Naive thymus-derived CD4-positive, alpha-beta T cell (primary cell): Measurements from ENCODE around the gene GRIK4. TPM values are rescaled to one million over a fixed set of nuclear protein-coding genes. Genes with fewer than 3 reads are reported as not detected.
"Not testable (repeated sequence)": the region's sequence is repeated elsewhere in the genome, so short reads cannot be mapped to it uniquely, and the experiment has no call there.

Source experiments
- ATAC-seq: fragments of 150-1000 bp; cut with Tn5 transposase; 2 replicates; pipeline ENCODE4 v1.10.0; 2021; ENCODE audit warnings: mild to moderate bottlenecking, moderate library complexity
- CTCF ChIA-PET: fragments of 350-600 bp; sonication (Branson Sonifier 250); formaldehyde crosslinking; loops from one replicate; lab custom pipeline; 2021; ENCODE audit warnings: antibody characterized with exemption; lab: Charles Lee
- POLR2A ChIA-PET: fragments of 350-600 bp; sonication (Branson Sonifier 250); formaldehyde crosslinking; loops from one replicate; lab custom pipeline; 2021; ENCODE audit warnings: antibody characterized with exemption, inconsistent platforms; lab: Charles Lee
- DNase-seq, 9 donors: peaks; one replicate each; pipeline versions ENCODE4 v3.0.0 to v3.0.0-alpha.2; 2020 to 2022; ENCODE audit warnings: mixed read lengths in 1 of 9
- H3K27ac ChIP-seq: one replicate; pipeline ENCODE4 v1.7.0; 2013; ENCODE audit warnings: mild to moderate bottlenecking, low read depth, low read length, moderate library complexity
- H3K27me3 ChIP-seq, 2 donors: one replicate each; pipeline ENCODE4 v1.7.0; 2013; ENCODE audit warnings: low read length in 2 of 2, mild to moderate bottlenecking in 2 of 2, moderate library complexity in 2 of 2; ENCODE audit not compliant: control insufficient read depth in 2 of 2, insufficient read depth in 2 of 2
- H3K36me3 ChIP-seq, 3 experiments: 1 replicate in 2 of 3; 2 replicates in 1 of 3; pipeline ENCODE4 v1.7.0; 2013; ENCODE audit warnings: low read length in 3 of 3, mild to moderate bottlenecking in 3 of 3, moderate library complexity in 1 of 3; ENCODE audit not compliant: insufficient read depth in 3 of 3, control insufficient read depth in 2 of 3
- H3K4me1 ChIP-seq, 2 donors: one replicate each; pipeline ENCODE4 v1.7.0; 2013; ENCODE audit warnings: low read length in 2 of 2, mild to moderate bottlenecking in 2 of 2, moderate library complexity in 1 of 2; ENCODE audit not compliant: control insufficient read depth in 2 of 2, insufficient read depth in 2 of 2
- H3K4me3 ChIP-seq: 2 replicates; pipeline ENCODE4 v1.7.0; 2013; ENCODE audit warnings: mild to moderate bottlenecking, low read length
- H3K9me3 ChIP-seq, 3 experiments: 1 replicate in 2 of 3; 2 replicates in 1 of 3; pipeline ENCODE4 v1.7.0; 2013; ENCODE audit warnings: low read length in 3 of 3; ENCODE audit not compliant: control insufficient read depth in 2 of 3
- H3K27ac Mint-ChIP-seq, 9 donors: one replicate each; pipeline ENCODE4 v1.8.0; 2020 to 2022; ENCODE audit warnings: mixed read lengths in 9 of 9, mild to moderate bottlenecking in 8 of 9, moderate library complexity in 5 of 9, inconsistent platforms in 2 of 9
- H3K27me3 Mint-ChIP-seq, 5 donors: one replicate each; pipeline ENCODE4 v1.8.0; 2021 to 2022; ENCODE audit warnings: mixed read lengths in 5 of 5, mild to moderate bottlenecking in 1 of 5
- H3K36me3 Mint-ChIP-seq, 5 donors: one replicate each; pipeline ENCODE4 v1.8.0; 2020 to 2022; ENCODE audit warnings: mixed read lengths in 5 of 5, mild to moderate bottlenecking in 3 of 5, inconsistent platforms in 1 of 5
- H3K4me1 Mint-ChIP-seq, 7 donors: one replicate each; pipeline ENCODE4 v1.8.0; 2020 to 2022; ENCODE audit warnings: mixed read lengths in 7 of 7, mild to moderate bottlenecking in 3 of 7, inconsistent platforms in 1 of 7
- H3K4me3 Mint-ChIP-seq, 10 donors: one replicate each; pipeline ENCODE4 v1.8.0; 2020 to 2022; ENCODE audit warnings: mild to moderate bottlenecking in 10 of 10, mixed read lengths in 10 of 10, moderate library complexity in 6 of 10, inconsistent platforms in 2 of 10
- H3K9me3 Mint-ChIP-seq, 11 donors: one replicate each; pipeline ENCODE4 v1.8.0; 2020 to 2022; ENCODE audit warnings: mixed read lengths in 11 of 11, mild to moderate bottlenecking in 4 of 11, inconsistent platforms in 1 of 11, moderate library complexity in 1 of 11
- intact Hi-C, 2 donors: fragments of 100-400 bp; cut with micrococcal nuclease; formaldehyde crosslinking; loops; one replicate each; pipeline ENCODE4 v1.15.1; 2023
- polyA plus RNA-seq, 2 donors: library from polyadenylated mRNA; unstranded; fragments of 300-500 nt; fragmentation: Illumina TruSeq; gene quantifications; one replicate each; pipeline ENCODE4 v1.2.3, GENCODE V29; 2021
- total RNA-seq, 6 experiments: library from RNA in 5 of 6; stranded (reverse) in 5 of 6; gene quantifications; 1 replicate in 5 of 6; 2 replicates in 1 of 6; pipeline ENCODE4 v1.2.3 and lab custom pipeline; 2021 to 2026

Gene GRIK4
- total and polyA plus RNA-seq, 7 experiments from 2014 or later, result 0.93 to 3.8 TPM; not detected in 5

DNA sequence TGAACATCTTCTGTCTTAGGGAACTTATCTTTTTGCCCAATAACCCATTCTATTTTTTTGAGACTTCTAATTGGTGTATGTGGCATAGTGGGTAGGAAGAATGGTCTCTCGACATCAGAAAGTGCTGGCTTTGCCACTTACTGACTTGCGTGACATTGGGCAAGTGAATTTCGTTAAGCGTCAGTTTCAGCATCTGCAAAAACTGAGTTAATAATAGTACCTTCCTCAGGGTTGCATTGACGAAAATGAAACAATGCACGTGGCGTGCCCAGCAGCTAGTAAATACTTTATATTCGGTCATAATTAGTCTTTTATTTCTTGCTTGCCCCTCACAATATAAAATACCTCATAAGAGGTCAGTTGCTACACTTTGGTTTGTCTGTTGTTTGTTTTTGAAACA, 12.5 kb upstream of the GRIK4 start:
- Mint-ChIP-seq H3K9me3 (no peaks in the 10 kb centered on the region), H3K4me1 (no peaks in the 10 kb centered on the region), H3K27me3 (peaks cover 35 to 52% (median 41%) of the 10 kb centered on the region in 5 donors), H3K4me3 (no peak overlapping the region), H3K27ac (no peak overlapping the region), H3K36me3 (no peaks in the 10 kb centered on the region)
- POLR2A ChIA-PET, result no interaction called here
- Histone ChIP-seq H3K4me3 (no peak overlapping the region), H3K9me3 (no peaks in the 10 kb centered on the region), H3K36me3 (no peaks in the 10 kb centered on the region), H3K27me3 (no peaks in the 10 kb centered on the region), H3K27ac (no peak overlapping the region), H3K4me1 (no peaks in the 10 kb centered on the region)
- intact Hi-C loops, result no loop called here
- CTCF ChIA-PET, result no interaction called here
- ATAC-seq (no peak), DNase-seq (no peak)

GRCh38 chr11:120499859-120500258, 11.7 kb upstream of the GRIK4 start:
- CTCF ChIA-PET, result no interaction called here
- no peak overlapping the region for H3K27ac ChIP-seq
- no peaks in the 10 kb centered on the region for H3K4me1 ChIP-seq

DNA sequence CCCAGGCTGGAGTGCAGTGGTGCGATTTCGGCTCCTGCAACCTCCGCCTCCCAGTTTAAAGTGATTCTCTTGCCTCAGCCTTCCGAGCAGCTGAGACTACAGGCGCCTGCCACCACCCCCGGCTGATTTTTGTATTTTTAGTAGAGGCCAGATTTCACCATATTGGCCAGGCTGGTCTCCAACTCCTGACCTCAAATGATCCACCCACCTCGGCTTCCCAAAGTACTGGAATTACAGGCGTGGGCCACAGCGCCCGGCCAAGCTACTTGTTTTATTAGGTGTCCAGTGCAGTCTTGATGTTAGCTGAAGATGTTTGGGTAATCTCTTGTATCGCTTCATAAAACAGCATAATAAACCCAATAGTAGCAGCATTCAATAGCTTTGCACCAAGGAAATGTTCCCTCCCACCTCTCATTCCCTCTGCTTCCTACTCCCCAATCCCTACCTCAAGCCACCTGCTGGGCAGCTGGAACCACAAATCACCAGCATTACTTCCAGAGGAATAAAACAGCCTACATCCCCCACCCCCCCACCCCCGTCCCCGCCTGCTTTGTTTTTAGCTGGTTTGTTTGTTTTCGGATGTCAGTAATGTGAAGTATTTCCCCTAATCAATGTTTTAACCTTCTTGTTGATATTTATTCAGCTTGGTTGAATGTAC, 11.0 kb upstream of the GRIK4 start:
- no peak for DNase-seq
- Mint-ChIP-seq H3K27me3 (peaks cover 44 to 56% (median 52%) of the 10 kb centered on the region in 5 donors), H3K36me3 (no peaks in the 10 kb centered on the region), H3K4me1 (no peaks in the 10 kb centered on the region), H3K9me3 (no peaks in the 10 kb centered on the region), H3K27ac (no peak overlapping the region), H3K4me3 (no peak overlapping the region)
- no peaks in the 10 kb centered on the region for H3K9me3 ChIP-seq
- ChIA-PET POLR2A (interaction anchor here (1.0 kb wide), 1 partner anchor 185 kb away, joined by 3 read pairs; no protein-coding TSS in a partner anchor), CTCF (no interaction called here)
- H3K36me3 ChIP-seq, result no peaks in the 10 kb centered on the region
- ATAC-seq, result no peak
- intact Hi-C loops, result loop anchor here in 1 of 2 donors (5.0 kb wide), 1 partner anchor 697 kb away; no protein-coding TSS in a partner anchor
- no peaks in the 10 kb centered on the region for H3K27me3 ChIP-seq
- no peak overlapping the region for H3K27ac ChIP-seq
- no peak overlapping the region for H3K4me3 ChIP-seq
- H3K4me1 ChIP-seq, result no peaks in the 10 kb centered on the region

More at GRCh38 chr11:120499859-120500258, 11.7 kb upstream of the GRIK4 start:
- no peaks in the 10 kb centered on the region for H3K4me1 Mint-ChIP-seq
- no peak overlapping the region for H3K27ac Mint-ChIP-seq
- H3K4me3 ChIP-seq, result no peak overlapping the region
- no peaks in the 10 kb centered on the region for H3K9me3 ChIP-seq
- no peaks in the 10 kb centered on the region for H3K9me3 Mint-ChIP-seq
- no peak for ATAC-seq
- no peaks in the 10 kb centered on the region for H3K36me3 Mint-ChIP-seq
- no peak overlapping the region for H3K4me3 Mint-ChIP-seq
- intact Hi-C loops, result loop anchor here in 1 of 2 donors (5.0 kb wide), 1 partner anchor 697 kb away; no protein-coding TSS in a partner anchor
- POLR2A ChIA-PET, result no interaction called here
- no peaks in the 10 kb centered on the region for H3K36me3 ChIP-seq
- DNase-seq, result no peak
- peaks cover 40 to 53% (median 49%) of the 10 kb centered on the region in 5 donors for H3K27me3 Mint-ChIP-seq
- H3K27me3 ChIP-seq, result no peaks in the 10 kb centered on the region

- no peaks in the 10 kb centered on the region for H3K36me3 Mint-ChIP-seq
- Histone ChIP-seq H3K4me3 (no peak overlapping the region), H3K4me1 (no peaks in the 10 kb centered on the region), H3K9me3 (no peaks in the 10 kb centered on the region), H3K36me3 (no peaks in the 10 kb centered on the region), H3K27ac (no peak overlapping the region), H3K27me3 (peaks cover 0 to 5% of the 10 kb centered on the region in 2 donors)
- H3K27ac Mint-ChIP-seq, result no peak overlapping the region
- intact Hi-C loops, result loop anchor here in 1 of 2 donors (5.0 kb wide), 1 partner anchor 696 kb away; no protein-coding TSS in a partner anchor
- H3K9me3 Mint-ChIP-seq, result no peaks in the 10 kb centered on the region
- ChIA-PET POLR2A (no interaction called here), CTCF (no interaction called here)
- ATAC-seq, result no peak
- H3K4me1 Mint-ChIP-seq, result no peaks in the 10 kb centered on the region
- H3K27me3 Mint-ChIP-seq, result peaks cover 51 to 65% (median 58%) of the 10 kb centered on the region in 5 donors
- H3K4me3 Mint-ChIP-seq, result no peak overlapping the region
- DNase-seq, result no peak
Measured at GRCh38 chr11:120501440-120501839, 10.1 kb upstream of the GRIK4 start.

DNA sequence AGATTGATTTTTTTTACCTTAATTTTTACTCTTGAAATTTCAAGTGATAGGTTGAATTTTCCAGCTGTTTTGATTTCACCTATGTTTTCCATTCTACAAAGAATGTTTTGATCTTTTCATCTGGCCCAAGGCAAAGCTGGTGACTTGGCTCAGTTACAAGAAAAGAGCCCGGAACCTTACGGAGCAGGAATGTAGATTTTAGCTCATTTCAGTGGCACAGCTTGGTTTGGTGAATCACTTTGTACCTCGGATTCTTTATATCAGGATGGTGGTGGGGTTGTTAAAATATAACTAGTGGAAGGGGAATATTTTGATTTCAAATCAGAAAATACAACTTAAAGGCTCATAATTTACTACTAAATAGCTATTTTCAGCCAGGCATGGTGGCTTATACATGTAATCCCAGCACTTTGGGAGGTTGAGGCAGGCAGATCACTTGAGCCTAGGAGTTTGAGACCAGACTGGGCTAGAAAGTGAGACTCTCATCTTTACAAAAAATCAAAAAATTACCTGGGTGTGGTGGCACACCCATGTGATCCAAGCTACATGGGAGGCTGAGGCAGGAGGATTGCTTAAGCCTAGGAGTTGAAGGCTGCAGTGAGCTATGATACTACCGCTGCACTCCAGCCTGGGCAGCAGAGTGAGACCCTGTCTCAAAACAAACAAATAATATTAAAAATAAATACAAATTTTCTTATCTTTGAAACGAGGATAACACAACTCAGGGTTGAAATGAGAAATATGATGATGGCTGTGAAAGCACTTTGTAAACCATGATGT, 9.4 kb upstream of the GRIK4 start:
- Histone ChIP-seq H3K4me1 (no peaks in the 10 kb centered on the region), H3K27me3 (peaks cover 0 to 5% of the 10 kb centered on the region in 2 donors), H3K4me3 (no peak overlapping the region), H3K9me3 (no peaks in the 10 kb centered on the region), H3K27ac (no peak overlapping the region), H3K36me3 (no peaks in the 10 kb centered on the region)
- H3K4me1 Mint-ChIP-seq, result no peaks in the 10 kb centered on the region
- no peak for DNase-seq
- no peak overlapping the region for H3K4me3 Mint-ChIP-seq
- ATAC-seq, result no peak
- POLR2A ChIA-PET, result no interaction called here
- CTCF ChIA-PET, result no interaction called here
- H3K9me3 Mint-ChIP-seq, result no peaks in the 10 kb centered on the region
- intact Hi-C loops, result loop anchor here in 1 of 2 donors (5.0 kb wide), 1 partner anchor 695 kb away; no protein-coding TSS in a partner anchor
- no peaks in the 10 kb centered on the region for H3K36me3 Mint-ChIP-seq
- H3K27ac Mint-ChIP-seq, result no peak overlapping the region
- H3K27me3 Mint-ChIP-seq, result peaks cover 59 to 71% (median 62%) of the 10 kb centered on the region in 5 donors

- intact Hi-C loops, result loop anchor here in 1 of 2 donors (5.0 kb wide), 1 partner anchor 694 kb away; no protein-coding TSS in a partner anchor
- H3K9me3 Mint-ChIP-seq, H3K4me1 Mint-ChIP-seq, DNase-seq, H3K9me3 ChIP-seq, ATAC-seq, POLR2A ChIA-PET, H3K27ac Mint-ChIP-seq, H3K36me3 Mint-ChIP-seq, CTCF ChIA-PET, H3K4me3 Mint-ChIP-seq, H3K4me3 ChIP-seq, H3K27ac ChIP-seq, H3K36me3 ChIP-seq, H3K27me3 ChIP-seq, H3K4me1 ChIP-seq: not testable (repeated sequence)
- H3K27me3 Mint-ChIP-seq, result peaks cover 60 to 79% (median 72%) of the 10 kb centered on the region in 5 donors
Measured at GRCh38 chr11:120503529-120503928, 8.0 kb upstream of the GRIK4 start.
